Measurements from ENCODE around the gene RGS10.
"Not testable (repeated sequence)": the region's sequence is repeated elsewhere in the genome, so short reads cannot be mapped to it uniquely, and the experiment has no call there.

Gene RGS10

GRCh38 chr10:119468542-119469324, 73.8 kb downstream of the RGS10 start:
- DNase-seq (ENCODE audit: low spot score), result no peak

- DNase-seq (ENCODE audit: low spot score), result no peak
Measured at GRCh38 chr10:119466655-119467054, 75.9 kb downstream of the RGS10 start.

- DNase-seq (ENCODE audit: low spot score), result no peak
Measured at GRCh38 chr10:119466076-119466475, 76.4 kb downstream of the RGS10 start.

GRCh38 chr10:119465085-119465484, 77.4 kb downstream of the RGS10 start:
- no peak for DNase-seq (ENCODE audit: low spot score)

GRCh38 chr10:119463195-119463594, 79.3 kb downstream of the RGS10 start:
- DNase-seq (ENCODE audit: low spot score), result not testable (repeated sequence)

- DNase-seq (ENCODE audit: low spot score), result no peak
Measured at GRCh38 chr10:119462773-119463172, 79.7 kb downstream of the RGS10 start.

- DNase-seq (ENCODE audit: low spot score), result no peak
Measured at GRCh38 chr10:119461923-119462322, 80.6 kb downstream of the RGS10 start.

GRCh38 chr10:119461380-119461779, 81.1 kb downstream of the RGS10 start:
- no peak for DNase-seq (ENCODE audit: low spot score)

GRCh38 chr10:119460369-119461195, 81.9 kb downstream of the RGS10 start:
- no peak for DNase-seq (ENCODE audit: low spot score)

- DNase-seq (ENCODE audit: low spot score), result no peak
Measured at GRCh38 chr10:119459681-119460340, 82.7 kb downstream of the RGS10 start.

- no peak for DNase-seq (ENCODE audit: low spot score)
Measured at GRCh38 chr10:119457966-119458766, 84.4 kb downstream of the RGS10 start.

- DNase-seq (ENCODE audit: low spot score), result no peak
Measured at GRCh38 chr10:119456435-119456810, 86.1 kb downstream of the RGS10 start.

- no peak for DNase-seq (ENCODE audit: low spot score)
Measured at GRCh38 chr10:119455609-119456434, 86.7 kb downstream of the RGS10 start.

GRCh38 chr10:119454990-119455389, 87.5 kb downstream of the RGS10 start:
- DNase-seq (ENCODE audit: low spot score), result no peak

GRCh38 chr10:119454316-119454715, 88.2 kb downstream of the RGS10 start:
- no peak for DNase-seq (ENCODE audit: low spot score)

- no peak for DNase-seq (ENCODE audit: low spot score)
Measured at GRCh38 chr10:119453313-119453712, 89.2 kb downstream of the RGS10 start.

- no peak for DNase-seq (ENCODE audit: low spot score)
Measured at GRCh38 chr10:119452396-119452795, 90.1 kb downstream of the RGS10 start.

GRCh38 chr10:119451300-119451896, 91.1 kb downstream of the RGS10 start:
- no peak for DNase-seq (ENCODE audit: low spot score)

GRCh38 chr10:119450606-119451299, 91.8 kb downstream of the RGS10 start:
- no peak for DNase-seq (ENCODE audit: low spot score)
